WTC11 (cell line): ENCODE data around the gene KLHL1. TPM values are rescaled to one million over a fixed set of nuclear protein-coding genes. Genes with fewer than 3 reads are reported as not detected.

ENCODE experiments used
- ATAC-seq: fragments of 200-7000 bp; cut with Tn5 transposase; 2 replicates; pipeline ENCODE4 v1.10.0; 2021; ENCODE audit warnings: mild to moderate bottlenecking, moderate library complexity
- CTCF ChIA-PET: fragments of 300-600 bp; sonication (Branson Sonifier 250); formaldehyde crosslinking; loops from one replicate; lab custom pipeline; 2021; ENCODE audit warnings: antibody characterized with exemption; lab: Charles Lee
- POLR2A ChIA-PET: fragments of 350-600 bp; sonication (Branson Sonifier 250); formaldehyde crosslinking; loops from one replicate; lab custom pipeline; 2021; ENCODE audit warnings: antibody characterized with exemption; lab: Charles Lee
- DNase-seq: peaks from one replicate; pipeline ENCODE4 v3.0.0; 2021; ENCODE audit warnings: low spot score
- H3K27ac Mint-ChIP-seq: 2 replicates; pipeline ENCODE4 v1.8.0; 2021; ENCODE audit warnings: mixed read lengths
- H3K27me3 Mint-ChIP-seq: 2 replicates; pipeline ENCODE4 v1.8.0; 2021; ENCODE audit warnings: low read depth, mild to moderate bottlenecking, moderate library complexity, mixed read lengths
- H3K36me3 Mint-ChIP-seq: 2 replicates; pipeline ENCODE4 v1.8.0; 2021; ENCODE audit warnings: mixed read lengths
- H3K4me1 Mint-ChIP-seq: 2 replicates; pipeline ENCODE4 v1.8.0; 2022; ENCODE audit warnings: mixed read lengths
- H3K4me3 Mint-ChIP-seq: 2 replicates; pipeline ENCODE4 v1.8.0; 2021; ENCODE audit warnings: mild to moderate bottlenecking, moderate library complexity, mixed read lengths
- H3K9me3 Mint-ChIP-seq: 2 replicates; pipeline ENCODE4 v1.8.0; 2021; ENCODE audit warnings: mixed read lengths
- CBFB ChIP-seq: sonication (generic); formaldehyde crosslinking; IDR thresholded peaks from 2 replicates; pipeline ENCODE4 v1.8.1; 2022; ENCODE audit warnings: mild to moderate bottlenecking, low read depth, missing genetic modification reagents
- CDX4 ChIP-seq: fragments of 250-450 bp; sonication (Bioruptor Pico); IDR thresholded peaks from 2 replicates; pipeline ENCODE4 v1.9.0; 2021; ENCODE audit warnings: moderate library complexity, mild to moderate bottlenecking, inconsistent platforms, borderline replicate concordance
- CTCF ChIP-seq: fragments of 200-600 bp; IDR thresholded peaks from 2 replicates; pipeline ENCODE4 v1.8.0; 2022; ENCODE audit warnings: antibody characterized with exemption
- FOXJ3 ChIP-seq: sonication (generic); formaldehyde crosslinking; IDR thresholded peaks from 2 replicates; pipeline ENCODE4 v1.9.0; 2021; ENCODE audit warnings: missing genetic modification reagents, mild to moderate bottlenecking, borderline replicate concordance
- HMGA2 ChIP-seq: fragments of 250-450 bp; sonication (Bioruptor Pico); IDR thresholded peaks from 2 replicates; pipeline ENCODE4 v1.4.0; 2021; ENCODE audit warnings: mild to moderate bottlenecking, moderate library complexity
- NFYB ChIP-seq: sonication (generic); formaldehyde crosslinking; conservative IDR thresholded peaks from 2 replicates; pipeline ENCODE4 v1.8.0; 2022; ENCODE audit warnings: low read depth, missing genetic modification reagents
- NR2C2 ChIP-seq: sonication (generic); formaldehyde crosslinking; IDR thresholded peaks from 2 replicates; pipeline ENCODE4 v1.8.0; 2022; ENCODE audit warnings: mild to moderate bottlenecking, missing genetic modification reagents
- NR3C1 ChIP-seq: sonication (generic); formaldehyde crosslinking; conservative IDR thresholded peaks from 2 replicates; pipeline ENCODE4 v1.8.1; 2023; ENCODE audit warnings: low read depth, mild to moderate bottlenecking, missing genetic modification reagents
- RORB ChIP-seq: fragments of 250-450 bp; sonication (Bioruptor Pico); IDR thresholded peaks from 2 replicates; pipeline ENCODE4 v1.9.0; 2021; ENCODE audit warnings: mild to moderate bottlenecking
- SOX15 ChIP-seq: fragments of 250-450 bp; sonication (Bioruptor Pico); IDR thresholded peaks from 2 replicates; pipeline ENCODE4 v1.9.0; 2021; ENCODE audit warnings: mild to moderate bottlenecking
- SP1 ChIP-seq: sonication (generic); formaldehyde crosslinking; conservative IDR thresholded peaks from 2 replicates; pipeline ENCODE4 v1.8.1; 2022; ENCODE audit warnings: missing genetic modification reagents
- TCF7 ChIP-seq: sonication (generic); formaldehyde crosslinking; IDR thresholded peaks from 2 replicates; pipeline ENCODE4 v1.8.0; 2022; ENCODE audit warnings: mild to moderate bottlenecking, low read depth, missing genetic modification reagents, moderate library complexity
- TP53 ChIP-seq: sonication (generic); formaldehyde crosslinking; IDR thresholded peaks from 2 replicates; pipeline ENCODE4 v1.8.1; 2023; ENCODE audit warnings: mild to moderate bottlenecking, missing genetic modification reagents
- USF2 ChIP-seq: sonication (generic); formaldehyde crosslinking; IDR thresholded peaks from 2 replicates; pipeline ENCODE4 v1.8.1; 2023; ENCODE audit warnings: mild to moderate bottlenecking, missing genetic modification reagents, moderate library complexity
- ZBTB21 ChIP-seq: sonication (generic); formaldehyde crosslinking; IDR thresholded peaks from 2 replicates; pipeline ENCODE4 v1.8.1; 2023; ENCODE audit warnings: mild to moderate bottlenecking, missing genetic modification reagents, borderline replicate concordance
- ZNF121 ChIP-seq: sonication (generic); formaldehyde crosslinking; IDR thresholded peaks from 2 replicates; pipeline ENCODE4 v1.8.0; 2023; ENCODE audit warnings: missing genetic modification reagents
- ZNF219 ChIP-seq: sonication (generic); formaldehyde crosslinking; IDR thresholded peaks from 2 replicates; pipeline ENCODE4 v1.8.0; 2023; ENCODE audit warnings: missing genetic modification reagents, mild to moderate bottlenecking, borderline replicate concordance
- ZNF317 ChIP-seq: sonication (generic); formaldehyde crosslinking; IDR thresholded peaks from 2 replicates; pipeline ENCODE4 v1.8.1; 2023; ENCODE audit warnings: low read depth, mild to moderate bottlenecking, moderate library complexity, missing genetic modification reagents, borderline replicate concordance
- ZNF396 ChIP-seq: fragments of 250-450 bp; sonication (Bioruptor Pico); IDR thresholded peaks from 2 replicates; pipeline ENCODE4 v1.8.0; 2021; ENCODE audit warnings: mild to moderate bottlenecking, moderate library complexity, borderline replicate concordance
- ZNF532 ChIP-seq: fragments of 250-450 bp; sonication (Bioruptor Pico); IDR thresholded peaks from 2 replicates; pipeline ENCODE4 v1.9.0; 2021; ENCODE audit warnings: mild to moderate bottlenecking, borderline replicate concordance
- total RNA-seq: library from RNA; stranded (reverse); gene quantifications from 3 replicates; pipeline ENCODE4 v1.2.3, GENCODE V29; 2021
- TF ChIP-seq, protein P1 (sequence below): sonication (generic); formaldehyde crosslinking; IDR thresholded peaks from 2 replicates; pipeline ENCODE4 v1.8.1; 2022; ENCODE audit warnings: low read depth, mild to moderate bottlenecking, moderate library complexity, missing genetic modification reagents, borderline replicate concordance
- TF ChIP-seq, protein P2 (sequence below): sonication (generic); formaldehyde crosslinking; IDR thresholded peaks from 2 replicates; pipeline ENCODE4 v1.8.1; 2023; ENCODE audit warnings: mild to moderate bottlenecking, missing genetic modification reagents

KLHL1 gene
- total RNA-seq, 1 experiment from 2014 or later = not detected

- Mint-ChIP-seq H3K9me3 (peaks cover 16% of the 10 kb centered on the region), H3K4me3 (no peak overlapping the region), H3K27me3 (no peaks in the 10 kb centered on the region), H3K4me1 (no peaks in the 10 kb centered on the region)
- CTCF ChIA-PET = no interaction called here
- DNase-seq = no peak
- POLR2A ChIA-PET = no interaction called here
- ATAC-seq = no peak
- TF ChIP-seq, protein P1, sequence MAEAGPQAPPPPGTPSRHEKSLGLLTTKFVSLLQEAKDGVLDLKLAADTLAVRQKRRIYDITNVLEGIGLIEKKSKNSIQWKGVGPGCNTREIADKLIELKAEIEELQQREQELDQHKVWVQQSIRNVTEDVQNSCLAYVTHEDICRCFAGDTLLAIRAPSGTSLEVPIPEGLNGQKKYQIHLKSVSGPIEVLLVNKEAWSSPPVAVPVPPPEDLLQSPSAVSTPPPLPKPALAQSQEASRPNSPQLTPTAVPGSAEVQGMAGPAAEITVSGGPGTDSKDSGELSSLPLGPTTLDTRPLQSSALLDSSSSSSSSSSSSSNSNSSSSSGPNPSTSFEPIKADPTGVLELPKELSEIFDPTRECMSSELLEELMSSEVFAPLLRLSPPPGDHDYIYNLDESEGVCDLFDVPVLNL (CRISPR knock-in tag) = no peak
- no peak for TF ChIP-seq FOXJ3
- TF ChIP-seq CTCF = no peak
- no peak for TF ChIP-seq ZNF317
- TF ChIP-seq TP53 (CRISPR knock-in tag) = no peak
- TF ChIP-seq TCF7 (CRISPR knock-in tag) = no peak
- TF ChIP-seq HMGA2 = no peak
- no peak for TF ChIP-seq NR3C1 (CRISPR knock-in tag)
- TF ChIP-seq NFYB (CRISPR knock-in tag) = no peak
- TF ChIP-seq SP1 = no peak
- no peak for TF ChIP-seq CBFB (CRISPR knock-in tag)
- TF ChIP-seq RORB (CRISPR knock-in tag) = no peak
- no peak for TF ChIP-seq NR2C2
- TF ChIP-seq ZNF121 (CRISPR knock-in tag) = no peak
- TF ChIP-seq, all 79 proteins: peak for 0
- no peak overlapping the region for H3K27ac Mint-ChIP-seq
- peaks cover 11% of the 10 kb centered on the region for H3K36me3 Mint-ChIP-seq
These were observed 290.9 kb downstream of the KLHL1 start for GRCh38 chr13:69817333-69817869.

DNA sequence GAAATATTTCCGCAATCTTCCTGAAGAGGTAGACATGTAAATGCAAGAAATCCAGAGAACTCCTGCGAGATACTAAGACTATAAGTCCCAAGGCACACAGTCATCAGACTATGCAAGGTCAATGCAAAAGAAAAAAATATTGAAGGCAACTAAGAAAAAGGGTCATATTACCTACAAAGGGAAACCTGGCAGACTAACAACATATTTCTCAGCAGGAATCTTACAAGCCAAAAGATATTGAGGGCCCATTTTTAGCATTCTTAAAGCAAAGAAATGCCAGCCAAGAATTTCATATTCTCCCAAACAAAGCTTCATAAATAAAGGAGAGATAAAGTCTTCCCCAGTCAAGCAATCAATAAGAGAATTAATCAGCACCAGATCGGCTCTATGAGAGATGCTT, 299.1 kb downstream of the KLHL1 start:
- no peak for TF ChIP-seq ZBTB21 (CRISPR knock-in tag)
- no peak for TF ChIP-seq USF2 (CRISPR knock-in tag)
- TF ChIP-seq, protein P2, sequence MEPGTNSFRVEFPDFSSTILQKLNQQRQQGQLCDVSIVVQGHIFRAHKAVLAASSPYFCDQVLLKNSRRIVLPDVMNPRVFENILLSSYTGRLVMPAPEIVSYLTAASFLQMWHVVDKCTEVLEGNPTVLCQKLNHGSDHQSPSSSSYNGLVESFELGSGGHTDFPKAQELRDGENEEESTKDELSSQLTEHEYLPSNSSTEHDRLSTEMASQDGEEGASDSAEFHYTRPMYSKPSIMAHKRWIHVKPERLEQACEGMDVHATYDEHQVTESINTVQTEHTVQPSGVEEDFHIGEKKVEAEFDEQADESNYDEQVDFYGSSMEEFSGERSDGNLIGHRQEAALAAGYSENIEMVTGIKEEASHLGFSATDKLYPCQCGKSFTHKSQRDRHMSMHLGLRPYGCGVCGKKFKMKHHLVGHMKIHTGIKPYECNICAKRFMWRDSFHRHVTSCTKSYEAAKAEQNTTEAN (CRISPR knock-in tag) = no peak
- no peak for TF ChIP-seq ZNF532 (CRISPR knock-in tag)
- TF ChIP-seq CTCF = no peak
- TF ChIP-seq SOX15 = no peak
- no peak for TF ChIP-seq ZNF396 (CRISPR knock-in tag)
- TF ChIP-seq ZNF219 (CRISPR knock-in tag) = no peak
- no peak for TF ChIP-seq CDX4
- TF ChIP-seq RORB (CRISPR knock-in tag) = no peak
- TF ChIP-seq FOXJ3 = no peak
- TF ChIP-seq TCF7 (CRISPR knock-in tag) = no peak
- TF ChIP-seq, all 79 proteins: peak for 0
- Mint-ChIP-seq H3K4me3 (no peak overlapping the region), H3K27ac (no peak overlapping the region), H3K4me1 (peaks cover 5% of the 10 kb centered on the region), H3K27me3 (no peaks in the 10 kb centered on the region), H3K9me3 (peaks cover 8% of the 10 kb centered on the region), H3K36me3 (peaks cover 7% of the 10 kb centered on the region)
- ChIA-PET POLR2A (no interaction called here), CTCF (no interaction called here)
- no peak for ATAC-seq
- DNase-seq = no peak
